Measurements from ENCODE around the gene MYEOV. TPM values are rescaled to one million over a fixed set of nuclear protein-coding genes. Genes with fewer than 3 reads are reported as not detected.

MYEOV gene
- total and polyA plus RNA-seq, 10 of the 15 experiments (the other 5 are each of a cell fraction or from before 2014, with no cell fraction given) = 0.05 to 0.40 (median 0.26) TPM; not detected in 3

- TF ChIP-seq IKZF1 (conservative IDR thresholded peaks at IDR 0.05) (peak; percentile 88), POLR2AphosphoS5 (IDR thresholded peaks at IDR 0.05; ENCODE audit: low read length) (no peak), SRF (IDR thresholded peaks at IDR 0.05; ENCODE audit: low read depth in 2 of 2, low read length in 2 of 2) (0 out of 4 replicates have a peak, but pooled peaks of 1 of the 2 experiments have one; percentile 7), ZBTB4 (CRISPR knock-in tag; IDR thresholded peaks at IDR 0.05) (no peak), RUNX3 (IDR thresholded peaks at IDR 0.05; ENCODE audit: low read length) (peak; percentile 76), DPF2 (IDR thresholded peaks at IDR 0.05) (peak; percentile 38; the same call in 1 of the 2 replicates), RFX5 (IDR thresholded peaks at IDR 0.05; ENCODE audit: low read depth, low read length) (no peak), CUX1 (IDR thresholded peaks at IDR 0.05; ENCODE audit: insufficient replicate concordance, low read depth, low read length) (no peak), HDAC2 (IDR thresholded peaks at IDR 0.05) (no peak), IKZF2 (IDR thresholded peaks at IDR 0.05) (peak; percentile 75 to 78; a peak in 3 of 4 replicates), CREM (IDR thresholded peaks at IDR 0.05; ENCODE audit: low read depth) (peak; percentile 68; the same call in 1 of the 2 replicates), ZBED1 (IDR thresholded peaks at IDR 0.05; ENCODE audit: borderline replicate concordance) (peak; percentile 68; the same call in 1 of the 2 replicates), RCOR1 (conservative IDR thresholded peaks at IDR 0.05; ENCODE audit: low read depth, low read length) (no peak), SPI1 (IDR thresholded peaks at IDR 0.05; ENCODE audit: borderline replicate concordance, insufficient read depth, low read depth, low read length) (peak; percentile 86), ATF2 (IDR thresholded peaks at IDR 0.05; ENCODE audit: low read length) (peak; percentile 88), SREBF2 (IDR thresholded peaks at IDR 0.05; ENCODE audit: low read length) (no peak), NRF1 (conservative IDR thresholded peaks at IDR 0.05; ENCODE audit: low read depth, low read length) (no peak), SREBF1 (IDR thresholded peaks at IDR 0.05; ENCODE audit: low read length) (no peak), CBFB (IDR thresholded peaks at IDR 0.05; ENCODE audit: low read depth) (no peak), NR2F1 (conservative IDR thresholded peaks at IDR 0.05) (peak; percentile 80), POU2F2 (IDR thresholded peaks at IDR 0.05; ENCODE audit: borderline replicate concordance, low read depth, low read length) (no peak)
Observed at GRCh38 chr11:69277074-69277809, 16.7 kb upstream of the MYEOV start (continued).
